GM19397 (cell line): Measurements from ENCODE around the gene UBE2J1.
"Not testable (repeated sequence)": the region's sequence is repeated elsewhere in the genome, so short reads cannot be mapped to it uniquely, and the experiment has no call there.

ENCODE experiments used
- ATAC-seq: cut with Tn5 transposase; IDR thresholded peaks from one replicate; pipeline ENCODE4 v1.9.1; 2021; ENCODE audit warnings: mild to moderate bottlenecking, moderate library complexity; ENCODE audit not compliant: unreplicated experiment

UBE2J1 gene

DNA sequence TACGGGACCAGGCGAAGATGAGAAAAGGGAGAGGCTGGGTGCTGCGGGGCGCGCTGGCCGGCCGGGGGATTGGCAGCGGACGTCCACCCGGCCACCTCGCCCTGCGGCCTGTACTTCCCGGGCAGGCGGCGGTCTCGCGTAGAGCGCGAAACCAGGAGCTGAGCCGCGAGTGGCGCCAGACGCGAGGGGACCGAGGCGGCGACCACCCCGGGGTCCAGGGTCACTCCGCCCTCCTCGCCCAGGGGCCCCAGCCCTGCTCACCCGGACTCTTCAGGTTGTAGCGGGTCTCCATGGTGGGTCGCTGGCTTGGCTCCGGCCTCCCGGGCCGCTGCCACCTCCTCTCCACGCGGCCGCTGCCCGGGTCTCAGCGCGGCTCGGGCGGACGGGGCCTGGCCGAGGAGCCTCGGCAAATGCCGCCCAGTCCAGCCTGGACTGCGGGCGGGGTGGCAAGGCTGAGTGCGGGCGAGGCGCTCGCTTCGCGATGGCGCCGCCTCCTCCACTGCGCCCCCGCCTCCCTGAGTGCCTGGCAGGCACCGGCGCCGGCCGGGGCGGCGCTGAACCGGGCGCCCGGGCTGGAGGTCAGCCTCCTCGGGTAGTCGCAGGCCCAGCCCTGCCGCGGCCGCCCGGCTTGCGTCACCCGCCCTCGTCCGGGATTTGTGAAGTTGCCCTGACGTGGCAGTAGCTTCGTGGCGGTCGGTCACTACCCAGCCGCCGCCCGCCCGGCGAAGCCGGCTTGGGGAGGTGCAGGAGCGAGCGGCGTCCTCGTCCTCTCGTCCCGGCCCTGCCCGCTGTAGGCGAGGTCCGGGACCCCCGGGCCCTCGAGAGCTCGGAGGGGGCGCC lies at the start of gene UBE2J1:
Gene UBE2J1, minus strand, starts transcription at position 445 of the 840 bp plus-strand sequence. Its CDS starts 153 bp downstream, at position 292.
- peak; percentile 52 for ATAC-seq

DNA sequence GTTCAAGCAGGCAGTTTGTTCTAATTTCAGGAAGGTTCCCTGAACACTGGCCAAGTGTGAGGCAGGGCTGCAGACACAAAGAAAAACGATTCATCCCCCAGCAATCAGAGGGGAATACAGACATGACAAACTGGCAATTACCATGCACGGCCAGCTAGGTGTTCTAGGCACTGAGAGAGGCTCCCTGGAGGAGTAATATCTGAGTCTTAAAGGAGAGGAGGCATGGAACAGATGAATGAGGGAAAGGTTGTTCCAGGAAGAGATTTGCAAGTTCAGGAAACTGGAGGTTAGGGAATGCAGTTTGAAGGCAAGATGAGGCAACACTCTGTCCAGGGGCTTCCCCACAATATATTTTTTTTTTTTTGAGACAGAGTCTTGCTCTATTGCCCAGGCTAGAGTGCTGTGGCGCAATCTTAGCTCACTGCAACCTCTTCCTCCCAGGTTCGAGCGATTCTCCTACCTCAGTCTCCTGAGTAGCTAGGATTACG lies 48.4 kb upstream of the UBE2J1 start:
- no peak for ATAC-seq

DNA sequence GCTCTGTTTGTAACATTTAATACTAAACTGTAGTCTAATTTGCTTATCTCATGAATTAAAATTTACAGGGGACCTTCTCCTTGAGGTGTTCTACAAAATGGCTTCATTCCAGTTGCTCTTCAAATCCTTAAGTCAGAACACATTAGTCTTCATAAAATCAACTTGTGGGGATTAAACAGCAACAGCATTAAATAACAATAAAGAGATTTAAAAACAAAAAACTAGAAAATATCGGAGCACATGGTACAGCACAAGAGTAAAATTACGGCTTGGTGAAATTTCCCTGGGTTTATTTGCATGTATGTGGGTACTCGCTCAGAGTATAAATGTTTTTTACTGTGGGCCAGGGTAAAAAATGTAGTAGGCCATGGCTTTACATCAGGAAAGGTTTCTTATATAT lies 47.5 kb upstream of the UBE2J1 start:
- no peak for ATAC-seq

GRCh38 chr6:89398762-89399525 lies 46.4 kb upstream of the UBE2J1 start:
- no peak for ATAC-seq

DNA sequence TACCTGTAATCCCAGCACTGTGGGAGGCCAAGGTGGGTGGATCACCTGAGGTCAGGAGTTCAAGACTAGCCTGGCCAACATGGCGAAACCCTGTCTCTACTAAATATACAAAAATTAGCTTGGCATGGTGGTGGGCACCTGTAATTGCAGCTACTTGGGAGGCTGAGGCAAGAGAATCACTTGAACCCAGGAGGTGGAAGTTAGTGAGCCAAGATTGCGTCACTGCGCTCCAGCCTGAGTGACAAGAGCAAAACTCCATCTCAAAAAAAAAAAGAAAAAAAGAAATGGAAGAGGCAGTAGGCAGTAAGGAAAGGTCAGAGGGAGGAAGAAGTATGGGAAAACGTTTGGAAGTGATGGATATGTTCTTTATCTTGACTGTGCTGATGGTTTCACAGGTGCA lies 45.4 kb upstream of the UBE2J1 start:
- not testable (repeated sequence) for ATAC-seq

DNA sequence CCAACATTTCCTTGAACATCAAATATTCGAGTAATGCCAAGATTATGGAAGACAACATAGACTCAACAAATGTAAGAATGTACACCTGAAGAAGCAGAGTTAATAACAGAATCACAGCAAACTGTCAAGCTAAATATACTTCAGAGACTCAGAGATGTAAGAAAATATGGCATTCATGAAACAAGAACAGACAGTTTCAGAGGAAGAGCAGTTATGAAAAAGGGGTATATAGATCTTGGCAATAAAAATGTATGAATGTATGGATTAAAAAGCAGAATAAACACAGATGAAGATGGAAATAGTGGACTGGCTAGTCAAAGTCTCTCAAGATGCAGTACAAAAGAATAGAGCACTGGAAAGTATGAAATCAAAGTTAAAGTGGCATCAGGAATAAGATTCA lies 41.1 kb upstream of the UBE2J1 start:
- no peak for ATAC-seq

GRCh38 chr6:89392823-89393222 lies 40.3 kb upstream of the UBE2J1 start:
- ATAC-seq: no peak

GRCh38 chr6:89388846-89389245 lies 36.3 kb upstream of the UBE2J1 start:
- ATAC-seq: no peak

- ATAC-seq: peak; percentile 91
Observed at GRCh38 chr6:89387516-89388201, 35.1 kb upstream of the UBE2J1 start.

GRCh38 chr6:89386917-89387491 lies 34.5 kb upstream of the UBE2J1 start:
- ATAC-seq: peak; percentile 18

DNA sequence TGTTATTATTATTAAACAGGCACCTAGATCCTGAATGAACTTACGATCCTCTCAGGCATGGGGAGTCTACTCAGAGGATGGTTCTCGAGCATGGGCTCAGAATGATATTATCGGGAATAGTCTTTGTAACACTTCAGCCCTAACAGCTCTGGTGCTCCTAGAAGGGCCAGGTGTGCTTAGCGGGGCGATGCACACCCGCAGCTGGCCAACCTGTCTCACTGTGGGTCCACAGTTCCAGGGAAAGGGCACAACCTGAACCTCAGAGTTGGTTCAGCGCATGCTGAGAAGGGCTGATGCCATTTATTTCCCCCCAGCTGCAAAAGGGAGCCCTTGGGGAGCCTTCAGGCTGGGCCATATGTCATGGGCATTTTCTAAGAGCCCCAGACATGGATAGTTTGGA lies 33.3 kb upstream of the UBE2J1 start:
- no peak for ATAC-seq

DNA sequence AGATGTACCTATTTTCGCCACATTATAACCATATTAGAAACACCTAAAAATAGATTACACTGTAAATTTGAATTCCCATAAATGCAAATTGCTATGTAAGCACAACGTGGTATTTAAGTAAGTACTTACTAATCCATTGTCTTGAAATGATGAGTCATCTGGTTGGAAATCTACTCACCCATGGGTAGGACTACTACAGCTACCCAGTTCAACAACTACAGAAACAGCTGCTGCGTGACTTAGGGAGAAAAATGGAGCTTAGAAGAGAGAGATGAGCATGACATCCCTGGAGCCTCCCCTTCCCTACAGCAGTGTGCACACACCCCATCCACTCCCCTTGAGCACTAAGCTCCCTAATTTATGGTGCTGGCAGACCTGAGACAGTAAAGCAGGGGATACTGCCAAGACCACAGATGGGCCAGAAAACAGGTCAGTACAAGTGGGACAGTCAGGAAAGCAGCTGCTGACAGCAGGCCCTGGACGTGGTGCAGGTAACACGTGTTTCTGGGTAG lies 32.7 kb upstream of the UBE2J1 start:
- ATAC-seq: peak; percentile 32

DNA sequence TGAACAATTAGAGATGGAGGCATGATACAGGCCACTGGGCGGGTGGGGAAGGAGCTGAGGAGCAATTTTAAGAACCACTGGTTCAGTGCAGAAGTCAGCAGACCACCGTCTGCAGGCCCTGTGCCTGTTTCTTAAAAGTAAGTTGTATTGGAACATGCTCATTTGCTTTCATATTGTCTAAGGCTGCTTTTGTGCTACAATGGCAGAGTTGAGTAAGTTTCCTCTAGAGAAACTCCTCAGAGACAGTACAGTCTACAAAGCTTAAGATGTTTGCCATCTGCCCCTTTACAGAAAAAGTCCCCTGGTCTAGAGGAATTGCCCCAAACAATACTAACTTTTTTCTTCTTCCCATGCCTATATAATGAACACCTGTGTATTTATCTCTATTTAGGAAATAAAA lies 28.5 kb upstream of the UBE2J1 start:
- ATAC-seq: no peak

DNA sequence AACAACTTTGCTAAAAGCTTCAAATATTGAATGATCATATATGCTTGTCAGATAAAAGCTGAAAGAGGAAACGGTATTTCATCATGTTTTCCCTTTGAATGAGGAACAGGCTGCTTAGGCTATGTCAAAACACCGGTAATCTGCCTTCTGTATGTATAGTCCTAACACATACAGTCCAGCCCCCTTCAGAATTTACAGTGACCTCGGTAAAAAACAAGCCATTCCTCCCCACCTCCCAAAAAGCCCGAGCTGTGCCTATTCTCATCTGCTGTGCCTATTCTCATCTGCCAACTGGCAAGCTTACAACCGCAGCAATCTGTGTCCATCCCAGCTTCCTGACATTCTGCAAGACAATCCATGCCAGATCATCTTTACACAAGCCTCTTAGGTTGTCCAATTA lies 26.8 kb upstream of the UBE2J1 start:
- no peak for ATAC-seq

- no peak for ATAC-seq
Observed at GRCh38 chr6:89378628-89379027, 26.1 kb upstream of the UBE2J1 start.

DNA sequence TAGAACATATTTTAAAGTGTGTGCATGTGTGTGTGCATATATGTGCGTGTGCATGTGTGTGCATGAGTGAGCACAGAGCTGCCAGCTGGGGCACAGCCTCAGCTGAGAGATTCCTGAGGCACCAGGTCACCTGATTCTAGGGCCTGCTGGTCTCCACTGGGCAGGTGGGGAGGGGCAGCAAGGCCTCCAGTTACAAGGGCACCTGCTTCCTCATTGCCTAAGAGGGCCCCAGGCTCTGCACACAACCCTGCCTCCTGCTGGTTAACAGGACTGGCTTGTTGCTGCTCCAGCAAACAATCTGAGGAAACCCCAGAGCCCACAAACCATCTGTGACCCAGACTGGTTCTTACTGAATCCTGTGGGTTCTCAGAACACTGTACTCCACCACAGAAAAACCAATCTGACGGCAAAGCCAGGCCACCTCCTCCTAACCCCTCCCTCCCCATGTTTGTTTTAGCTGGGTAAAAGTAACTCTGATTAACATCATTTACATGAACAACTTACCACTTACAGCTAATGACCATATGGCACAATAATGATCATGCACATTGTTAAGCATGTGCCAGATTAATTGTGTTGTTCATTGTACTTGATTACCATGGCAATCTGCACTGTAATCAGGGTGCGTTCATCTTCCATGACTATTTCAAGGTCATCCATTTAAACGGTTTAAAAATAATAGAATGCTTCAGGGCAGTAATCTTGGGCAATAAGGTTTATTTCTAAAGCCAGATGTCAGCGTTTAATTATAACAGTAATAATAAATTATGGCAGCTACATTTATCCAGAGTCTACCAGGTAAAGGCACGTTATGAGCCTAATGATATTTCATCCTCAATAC lies 23.1 kb upstream of the UBE2J1 start:
- peak; percentile 81 for ATAC-seq

GRCh38 chr6:89372506-89372901 lies 20.0 kb upstream of the UBE2J1 start:
- peak; percentile 28 for ATAC-seq

- ATAC-seq: peak; percentile 70
Observed at GRCh38 chr6:89371849-89372505, 19.5 kb upstream of the UBE2J1 start.

- no peak for ATAC-seq
Observed at GRCh38 chr6:89368999-89369398, 16.5 kb upstream of the UBE2J1 start.
